Thyroid gland (tissue), 4 donors: ENCODE data around the gene UBAC1.

ENCODE experiments used
- POLR2A ChIP-seq, 2 donors: fragments of 450-650 bp; IDR thresholded peaks; one replicate each; pipeline ENCODE4 v1.6.1; 2017; ENCODE audit warnings: antibody characterized with exemption in 2 of 2, mild to moderate bottlenecking in 2 of 2, moderate library complexity in 1 of 2
- TF ChIP-seq, protein P1 (sequence below), 6 experiments: fragments of 200-600 bp in 3 of 6; fragments of 450-650 bp in 3 of 6; sonication (generic) in 3 of 6; IDR thresholded peaks; one replicate each; pipeline ENCODE4 v1.5.1; 2016 to 2019; ENCODE audit warnings: antibody characterized with exemption in 6 of 6, mild to moderate bottlenecking in 2 of 6, inconsistent platforms in 1 of 6, moderate library complexity in 1 of 6

DNA sequence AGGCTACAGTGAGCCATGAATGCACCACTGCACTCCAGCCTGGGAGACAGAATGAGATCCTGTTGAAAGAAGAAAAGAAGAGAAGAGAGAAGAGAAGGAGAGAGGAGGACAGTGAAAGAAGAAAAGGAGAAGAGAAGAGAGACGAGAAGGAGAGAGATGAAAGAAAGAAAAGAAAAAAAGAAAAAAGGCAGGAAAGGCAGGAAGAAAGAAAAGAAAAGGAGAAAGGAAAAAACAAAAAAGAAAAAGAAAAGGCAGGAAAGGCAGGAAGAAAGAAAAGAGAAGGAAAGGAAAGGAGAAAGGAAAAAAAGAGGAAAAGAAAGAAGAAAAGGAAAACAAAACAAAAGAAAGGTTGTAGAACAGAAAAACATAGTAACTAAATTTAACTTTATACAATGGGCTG is 68.1 kb downstream of the UBAC1 start:
- TF ChIP-seq, protein P1, sequence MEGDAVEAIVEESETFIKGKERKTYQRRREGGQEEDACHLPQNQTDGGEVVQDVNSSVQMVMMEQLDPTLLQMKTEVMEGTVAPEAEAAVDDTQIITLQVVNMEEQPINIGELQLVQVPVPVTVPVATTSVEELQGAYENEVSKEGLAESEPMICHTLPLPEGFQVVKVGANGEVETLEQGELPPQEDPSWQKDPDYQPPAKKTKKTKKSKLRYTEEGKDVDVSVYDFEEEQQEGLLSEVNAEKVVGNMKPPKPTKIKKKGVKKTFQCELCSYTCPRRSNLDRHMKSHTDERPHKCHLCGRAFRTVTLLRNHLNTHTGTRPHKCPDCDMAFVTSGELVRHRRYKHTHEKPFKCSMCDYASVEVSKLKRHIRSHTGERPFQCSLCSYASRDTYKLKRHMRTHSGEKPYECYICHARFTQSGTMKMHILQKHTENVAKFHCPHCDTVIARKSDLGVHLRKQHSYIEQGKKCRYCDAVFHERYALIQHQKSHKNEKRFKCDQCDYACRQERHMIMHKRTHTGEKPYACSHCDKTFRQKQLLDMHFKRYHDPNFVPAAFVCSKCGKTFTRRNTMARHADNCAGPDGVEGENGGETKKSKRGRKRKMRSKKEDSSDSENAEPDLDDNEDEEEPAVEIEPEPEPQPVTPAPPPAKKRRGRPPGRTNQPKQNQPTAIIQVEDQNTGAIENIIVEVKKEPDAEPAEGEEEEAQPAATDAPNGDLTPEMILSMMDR (IDR thresholded peaks at IDR 0.05), result no peak
- no peak for TF ChIP-seq POLR2A (IDR thresholded peaks at IDR 0.05)
